ENCODE data around the gene NEB.

- TF ChIP-seq CTCF (IDR thresholded peaks at IDR 0.05) (no peak), POLR2A (IDR thresholded peaks at IDR 0.05) (no peak)
Observed at GRCh38 chr2:151610310-151610709, 124.0 kb downstream of the NEB start.
